ENCODE measurements around the gene BEX4.

- TF ChIP-seq GATA3 (IDR thresholded peaks at IDR 0.05; ENCODE audit: low read depth, low read length) (no peak), GATA2 (IDR thresholded peaks at IDR 0.05; ENCODE audit: low read depth, low read length) (no peak)
Observed at GRCh38 chrX:103253608-103254007, 38.7 kb downstream of the BEX4 start.

Data from SH-SY5Y (cell line).